Stimulated activated naive CD8-positive, alpha-beta T cell treated with anti-CD3 and anti-CD28 coated beads, Interleukin-15, amount 100 ng/mL, for 72 hours (primary cell): ENCODE measurements around the gene FAM200B.
"Not testable (repeated sequence)": the region's sequence is repeated elsewhere in the genome, so short reads cannot be mapped to it uniquely, and the experiment has no call there.

Experiments used
- ATAC-seq: fragments of 150-1000 bp; cut with Tn5 transposase; 2 replicates; pipeline ENCODE4 v1.10.0; 2021; ENCODE audit warnings: mild to moderate bottlenecking, moderate library complexity
- DNase-seq, 2 donors: peaks; one replicate each; pipeline ENCODE4 v3.0.0; 2021 to 2022
- H3K27ac Mint-ChIP-seq, 2 donors: one replicate each; pipeline ENCODE4 v1.8.0; 2022; ENCODE audit warnings: mild to moderate bottlenecking in 2 of 2, mixed read lengths in 2 of 2, moderate library complexity in 2 of 2
- H3K27me3 Mint-ChIP-seq: one replicate; pipeline ENCODE4 v1.8.0; 2022; ENCODE audit warnings: mixed read lengths
- H3K4me1 Mint-ChIP-seq: one replicate; pipeline ENCODE4 v1.8.0; 2022; ENCODE audit warnings: mild to moderate bottlenecking, mixed read lengths
- H3K4me3 Mint-ChIP-seq, 2 donors: one replicate each; pipeline ENCODE4 v1.8.0; 2022; ENCODE audit warnings: mild to moderate bottlenecking in 2 of 2, mixed read lengths in 2 of 2, moderate library complexity in 1 of 2
- H3K9me3 Mint-ChIP-seq, 2 donors: one replicate each; pipeline ENCODE4 v1.8.0; 2022; ENCODE audit warnings: mixed read lengths in 2 of 2

The FAM200B gene

DNA sequence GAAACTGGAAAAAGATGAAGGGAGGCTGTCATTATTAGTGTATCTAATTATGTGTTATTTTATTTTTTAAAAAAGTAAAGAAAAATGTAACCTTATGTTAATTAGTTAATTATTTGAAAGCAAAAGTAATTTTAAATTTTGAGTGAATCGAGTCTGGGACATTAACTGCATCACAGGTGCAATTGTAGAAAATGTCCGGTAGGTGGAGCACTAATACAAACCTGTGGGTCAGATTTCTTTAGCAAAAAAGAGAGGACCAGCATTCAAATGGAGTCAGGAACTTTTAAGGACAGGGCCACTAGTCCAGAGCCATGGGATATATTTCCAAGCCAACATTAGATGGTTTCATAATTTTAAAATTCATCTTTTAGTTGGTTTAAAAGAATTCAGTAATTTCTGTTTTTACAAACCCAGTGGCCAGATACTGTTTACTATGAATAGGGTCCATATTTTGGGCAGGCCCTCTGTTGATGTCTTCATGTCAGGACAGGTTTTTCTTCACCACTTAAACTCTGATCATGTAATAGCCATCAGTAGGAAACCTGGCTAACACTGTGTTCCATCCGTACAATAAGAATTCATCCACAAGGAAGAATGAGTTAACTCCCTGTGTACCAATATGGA lies 48.4 kb downstream of the FAM200B start:
- H3K27ac Mint-ChIP-seq: peak overlapping the region in 1 of 2 donors; percentile 19
- peak; percentile 58 for ATAC-seq

DNA sequence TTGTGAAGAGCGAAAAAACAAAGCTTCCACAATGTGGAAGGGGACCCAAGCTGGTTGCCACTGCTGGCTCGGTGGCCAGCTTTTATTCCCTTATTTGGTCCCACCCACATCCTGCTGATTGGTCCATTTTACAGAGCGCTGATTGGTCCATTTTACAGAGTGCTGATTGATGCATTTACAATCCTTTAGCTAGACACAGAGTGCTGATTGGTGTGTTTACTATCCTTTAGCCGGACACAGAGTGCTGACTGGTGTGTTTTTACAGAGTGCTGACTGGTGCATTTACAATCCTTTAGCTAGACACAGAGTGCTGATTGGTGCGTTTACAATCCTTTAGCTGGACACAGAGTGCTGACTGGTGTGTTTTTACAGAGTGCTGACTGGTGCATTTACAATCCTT lies 51.4 kb downstream of the FAM200B start:
- H3K27ac Mint-ChIP-seq, H3K27me3 Mint-ChIP-seq, ATAC-seq, H3K9me3 Mint-ChIP-seq, DNase-seq, H3K4me3 Mint-ChIP-seq: not testable (repeated sequence)
- H3K4me1 Mint-ChIP-seq: peaks cover 45% of the 10 kb centered on the region

More for the DNA sequence above, 48.4 kb downstream of the FAM200B start:
- DNase-seq: peak; percentile 18 to 37
- Mint-ChIP-seq H3K4me1 (peaks cover 36% of the 10 kb centered on the region), H3K4me3 (no peak overlapping the region), H3K9me3 (peaks cover 0 to 8% of the 10 kb centered on the region in 2 donors), H3K27me3 (peaks cover 8% of the 10 kb centered on the region)

- DNase-seq: no peak
- Mint-ChIP-seq H3K4me1 (peaks cover 63% of the 10 kb centered on the region), H3K27me3 (no peaks in the 10 kb centered on the region), H3K27ac (no peak overlapping the region), H3K9me3 (peaks cover 8 to 12% of the 10 kb centered on the region in 2 donors), H3K4me3 (no peak overlapping the region)
- ATAC-seq: no peak
Observed at GRCh38 chr4:15735536-15735935, 53.9 kb downstream of the FAM200B start.

GRCh38 chr4:15736514-15737050 lies 55.0 kb downstream of the FAM200B start:
- no peaks in the 10 kb centered on the region for H3K27me3 Mint-ChIP-seq
- H3K9me3 Mint-ChIP-seq: peaks cover 13 to 19% of the 10 kb centered on the region in 2 donors
- H3K4me3 Mint-ChIP-seq: no peak overlapping the region
- no peak overlapping the region for H3K27ac Mint-ChIP-seq
- no peak for ATAC-seq
- peaks cover 54% of the 10 kb centered on the region for H3K4me1 Mint-ChIP-seq
- no peak for DNase-seq

GRCh38 chr4:15737255-15737654 lies 55.6 kb downstream of the FAM200B start:
- no peak for ATAC-seq
- Mint-ChIP-seq H3K9me3 (peaks cover 16 to 25% of the 10 kb centered on the region in 2 donors), H3K4me3 (no peak overlapping the region), H3K27me3 (no peaks in the 10 kb centered on the region), H3K27ac (no peak overlapping the region), H3K4me1 (peaks cover 51% of the 10 kb centered on the region)
- DNase-seq: no peak

- no peak overlapping the region for H3K27ac Mint-ChIP-seq
- ATAC-seq (peak; percentile 78), DNase-seq (no peak)
- H3K27me3 Mint-ChIP-seq: no peaks in the 10 kb centered on the region
- peaks cover 57% of the 10 kb centered on the region for H3K4me1 Mint-ChIP-seq
- H3K9me3 Mint-ChIP-seq: peaks cover 21 to 40% of the 10 kb centered on the region in 2 donors
- peak overlapping the region; percentile 14 to 37 for H3K4me3 Mint-ChIP-seq
Observed at GRCh38 chr4:15738877-15739276, 57.2 kb downstream of the FAM200B start.
